ENCODE results near the gene IBA57.

The IBA57 gene

DNA sequence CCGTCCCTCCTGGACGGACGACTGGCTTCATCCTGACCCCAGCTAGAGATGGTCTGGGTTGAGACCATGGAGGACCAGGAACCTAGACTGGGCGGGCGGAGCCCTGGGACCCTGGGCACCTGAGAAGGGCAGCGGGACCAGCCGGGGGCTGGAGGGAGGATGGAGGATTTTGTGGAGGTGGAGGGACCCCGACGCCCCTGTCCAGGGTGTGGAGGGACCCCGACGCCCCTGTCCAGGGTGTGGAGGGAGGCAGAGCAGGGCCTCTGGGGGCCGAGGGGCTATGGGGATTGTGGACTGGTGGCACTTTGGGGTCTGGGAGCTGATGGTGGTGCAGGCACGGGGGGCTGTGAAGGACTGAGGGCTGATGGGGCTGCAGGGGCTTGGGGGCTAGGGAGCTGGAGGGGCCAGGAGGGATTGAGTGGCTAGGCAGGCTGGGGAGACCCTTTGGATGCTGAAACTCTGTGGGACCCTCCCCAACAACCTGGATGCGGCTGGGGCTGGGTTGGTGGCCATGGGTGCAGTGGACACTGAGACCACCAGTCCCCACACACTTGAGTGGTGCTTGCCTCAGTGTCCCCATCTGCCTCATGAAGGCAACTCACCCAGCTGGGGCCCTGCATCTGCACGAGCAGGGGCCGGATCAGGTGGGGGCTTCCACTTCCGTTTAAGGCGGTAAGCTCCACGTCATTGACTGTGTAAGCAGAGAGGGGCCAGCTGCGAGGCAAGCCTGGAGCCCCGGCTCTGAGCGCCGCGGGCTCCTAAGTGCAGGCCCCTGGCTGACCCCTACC is 8.5 kb upstream of the IBA57 start:
- no peak for DNase-seq (ENCODE audit: low read depth in 3 of 3)

DNA sequence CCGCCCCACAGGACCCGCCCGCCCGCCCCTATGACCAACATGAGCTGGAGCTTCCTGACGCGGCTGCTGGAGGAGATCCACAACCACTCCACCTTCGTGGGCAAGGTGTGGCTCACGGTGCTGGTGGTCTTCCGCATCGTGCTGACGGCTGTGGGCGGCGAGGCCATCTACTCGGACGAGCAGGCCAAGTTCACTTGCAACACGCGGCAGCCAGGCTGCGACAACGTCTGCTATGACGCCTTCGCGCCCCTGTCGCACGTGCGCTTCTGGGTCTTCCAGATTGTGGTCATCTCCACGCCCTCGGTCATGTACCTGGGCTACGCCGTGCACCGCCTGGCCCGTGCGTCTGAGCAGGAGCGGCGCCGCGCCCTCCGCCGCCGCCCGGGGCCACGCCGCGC is 7.9 kb upstream of the IBA57 start:
- no peak for DNase-seq (ENCODE audit: low read depth in 3 of 3)

DNA sequence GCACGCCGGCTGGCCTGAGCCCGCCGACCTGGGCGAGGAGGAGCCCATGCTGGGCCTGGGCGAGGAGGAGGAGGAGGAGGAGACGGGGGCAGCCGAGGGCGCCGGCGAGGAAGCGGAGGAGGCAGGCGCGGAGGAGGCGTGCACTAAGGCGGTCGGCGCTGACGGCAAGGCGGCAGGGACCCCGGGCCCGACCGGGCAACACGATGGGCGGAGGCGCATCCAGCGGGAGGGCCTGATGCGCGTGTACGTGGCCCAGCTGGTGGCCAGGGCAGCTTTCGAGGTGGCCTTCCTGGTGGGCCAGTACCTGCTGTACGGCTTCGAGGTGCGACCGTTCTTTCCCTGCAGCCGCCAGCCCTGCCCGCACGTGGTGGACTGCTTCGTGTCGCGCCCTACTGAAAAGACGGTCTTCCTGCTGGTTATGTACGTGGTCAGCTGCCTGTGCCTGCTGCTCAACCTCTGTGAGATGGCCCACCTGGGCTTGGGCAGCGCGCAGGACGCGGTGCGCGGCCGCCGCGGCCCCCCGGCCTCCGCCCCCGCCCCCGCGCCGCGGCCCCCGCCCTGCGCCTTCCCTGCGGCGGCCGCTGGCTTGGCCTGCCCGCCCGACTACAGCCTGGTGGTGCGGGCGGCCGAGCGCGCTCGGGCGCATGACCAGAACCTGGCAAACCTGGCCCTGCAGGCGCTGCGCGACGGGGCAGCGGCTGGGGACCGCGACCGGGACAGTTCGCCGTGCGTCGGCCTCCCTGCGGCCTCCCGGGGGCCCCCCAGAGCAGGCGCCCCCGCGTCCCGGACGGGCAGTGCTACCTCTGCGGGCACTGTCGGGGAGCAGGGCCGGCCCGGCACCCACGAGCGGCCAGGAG is 7.2 kb upstream of the IBA57 start:
- no peak for DNase-seq (ENCODE audit: low read depth in 3 of 3)

DNA sequence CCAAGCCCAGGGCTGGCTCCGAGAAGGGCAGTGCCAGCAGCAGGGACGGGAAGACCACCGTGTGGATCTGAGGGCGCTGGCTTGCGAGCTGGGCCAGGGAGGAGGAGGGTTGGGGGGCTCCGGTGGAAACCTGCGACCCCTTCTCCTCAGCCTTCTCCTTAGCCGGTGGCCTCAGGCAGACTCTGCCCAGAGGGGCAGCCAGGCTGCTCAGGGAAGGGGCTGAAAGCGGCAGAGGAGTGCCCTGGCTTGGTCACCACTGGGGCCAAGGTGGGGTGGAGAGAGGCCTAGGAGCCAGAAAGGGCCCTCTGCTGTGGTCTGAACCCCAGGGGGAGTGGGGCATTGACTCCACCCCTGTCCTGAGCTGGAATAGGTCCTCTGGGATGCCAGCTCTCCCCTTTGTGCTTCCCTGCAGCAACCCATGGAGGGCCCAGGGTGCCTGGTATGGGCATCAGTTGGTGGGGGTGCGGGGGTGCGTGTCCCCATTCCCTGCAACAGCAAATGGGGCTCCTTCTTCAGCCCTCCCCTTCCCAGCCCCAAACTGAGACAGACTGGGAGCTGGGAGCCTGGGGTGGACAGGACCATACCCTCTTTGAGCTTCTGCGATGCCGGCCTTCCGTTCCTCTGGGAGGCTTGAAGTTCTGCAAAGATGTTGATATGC is 6.5 kb upstream of the IBA57 start:
- DNase-seq (ENCODE audit: low read depth in 3 of 3): no peak

DNA sequence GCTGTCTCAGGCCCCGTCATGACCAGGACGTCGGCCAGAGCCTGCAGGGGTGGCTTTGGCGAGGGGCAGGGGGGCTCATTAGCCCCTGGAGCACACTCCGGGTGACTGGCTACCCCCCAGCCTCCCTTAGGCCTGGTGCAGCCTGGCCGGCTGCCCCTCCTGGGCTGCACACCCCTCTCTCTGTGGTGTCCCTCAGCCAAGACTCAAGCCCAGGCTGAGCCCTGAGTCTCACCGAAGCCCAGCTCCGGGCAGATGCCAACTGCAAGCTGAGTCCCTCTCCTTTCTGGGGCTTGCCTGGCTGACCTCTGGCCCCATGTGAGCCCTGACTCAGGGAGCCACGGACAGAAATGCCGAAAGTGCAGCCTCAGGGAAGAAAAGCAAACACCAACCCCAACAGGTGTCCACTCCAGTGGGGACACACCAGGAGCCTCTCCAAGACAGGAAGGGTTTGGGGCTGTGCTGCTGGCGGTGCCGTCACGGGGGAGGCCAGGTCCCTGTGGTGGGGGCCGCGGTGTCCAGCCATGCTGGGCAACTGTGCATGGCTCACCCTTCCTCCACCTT is 5.3 kb upstream of the IBA57 start:
- no peak for DNase-seq (ENCODE audit: low read depth in 3 of 3)

DNA sequence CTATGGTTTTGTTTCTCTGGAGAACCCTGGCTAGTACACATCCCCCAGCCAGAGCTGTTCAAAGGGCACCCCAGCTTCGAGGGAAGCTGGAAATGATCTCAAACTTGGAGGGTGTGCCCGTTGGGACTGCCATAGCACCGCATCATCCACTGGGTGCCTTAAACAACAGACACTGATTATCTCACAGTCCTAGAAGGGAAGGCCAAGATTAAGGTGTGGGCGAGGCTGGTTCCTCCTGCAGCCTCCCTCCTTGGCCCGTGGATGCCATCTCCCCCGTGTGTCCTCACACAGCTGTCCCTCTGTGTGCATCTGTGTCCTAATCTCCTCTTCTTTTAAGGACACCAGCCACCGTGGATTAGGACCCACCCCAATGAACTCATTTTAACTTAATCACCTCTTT is 4.2 kb upstream of the IBA57 start:
- no peak for DNase-seq (ENCODE audit: low read depth in 3 of 3)

DNA sequence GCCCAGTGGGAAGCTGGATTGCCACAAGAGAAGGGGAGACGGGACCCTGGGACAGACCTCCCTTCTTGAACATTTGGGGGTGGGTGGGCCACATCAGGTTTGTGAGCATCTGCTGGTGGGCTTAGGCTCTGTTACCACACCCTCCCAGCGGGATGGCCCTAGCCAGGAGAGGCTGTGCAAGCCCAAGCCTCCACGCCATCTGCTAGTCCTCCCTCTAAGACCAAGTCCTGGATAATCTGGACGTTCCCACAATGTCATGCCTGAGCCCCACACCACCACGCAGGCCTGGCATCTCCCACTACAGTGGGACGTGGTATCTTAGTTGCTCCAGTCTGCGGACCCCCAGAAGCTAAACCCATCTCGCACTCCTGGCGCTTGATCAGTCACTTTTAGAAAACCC is 3.7 kb upstream of the IBA57 start:
- no peak for DNase-seq (ENCODE audit: low read depth in 3 of 3)

DNA sequence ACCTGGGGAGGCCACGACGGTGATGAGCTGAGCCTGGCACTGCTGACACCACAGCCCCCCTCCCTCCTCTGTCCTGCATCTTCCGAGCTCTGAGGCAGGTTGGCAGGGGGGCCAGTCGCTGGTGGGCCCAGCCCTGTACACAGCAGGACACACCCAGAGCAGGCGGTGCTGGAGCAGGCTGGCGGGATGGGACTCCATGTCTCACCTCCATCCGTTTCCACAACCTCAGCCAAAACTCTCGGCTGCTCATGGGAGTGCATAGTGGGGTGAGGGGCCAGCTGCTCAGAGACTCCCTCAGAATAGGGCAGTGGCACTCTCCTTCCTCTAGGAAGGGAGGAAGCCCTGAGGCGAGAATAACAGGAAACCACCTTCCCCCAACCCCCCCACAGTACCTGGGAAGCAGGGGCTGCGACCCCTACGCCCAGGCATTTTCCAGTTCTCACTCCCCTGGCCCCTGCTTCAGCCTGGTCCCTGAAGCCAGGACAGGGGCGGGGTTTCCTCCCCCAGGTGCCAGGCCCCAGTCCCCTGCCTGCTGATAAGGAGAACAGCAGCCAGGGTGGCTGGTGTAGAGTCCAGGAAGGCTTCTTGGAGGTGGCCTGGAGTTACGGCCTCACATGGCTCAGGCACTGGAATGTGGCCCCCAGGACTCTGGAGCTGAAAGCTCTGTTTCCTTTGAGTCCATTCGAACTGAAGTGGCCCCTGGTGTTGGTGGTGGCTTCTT is 3.2 kb upstream of the IBA57 start:
- no peak for DNase-seq (ENCODE audit: low read depth in 3 of 3)

DNA sequence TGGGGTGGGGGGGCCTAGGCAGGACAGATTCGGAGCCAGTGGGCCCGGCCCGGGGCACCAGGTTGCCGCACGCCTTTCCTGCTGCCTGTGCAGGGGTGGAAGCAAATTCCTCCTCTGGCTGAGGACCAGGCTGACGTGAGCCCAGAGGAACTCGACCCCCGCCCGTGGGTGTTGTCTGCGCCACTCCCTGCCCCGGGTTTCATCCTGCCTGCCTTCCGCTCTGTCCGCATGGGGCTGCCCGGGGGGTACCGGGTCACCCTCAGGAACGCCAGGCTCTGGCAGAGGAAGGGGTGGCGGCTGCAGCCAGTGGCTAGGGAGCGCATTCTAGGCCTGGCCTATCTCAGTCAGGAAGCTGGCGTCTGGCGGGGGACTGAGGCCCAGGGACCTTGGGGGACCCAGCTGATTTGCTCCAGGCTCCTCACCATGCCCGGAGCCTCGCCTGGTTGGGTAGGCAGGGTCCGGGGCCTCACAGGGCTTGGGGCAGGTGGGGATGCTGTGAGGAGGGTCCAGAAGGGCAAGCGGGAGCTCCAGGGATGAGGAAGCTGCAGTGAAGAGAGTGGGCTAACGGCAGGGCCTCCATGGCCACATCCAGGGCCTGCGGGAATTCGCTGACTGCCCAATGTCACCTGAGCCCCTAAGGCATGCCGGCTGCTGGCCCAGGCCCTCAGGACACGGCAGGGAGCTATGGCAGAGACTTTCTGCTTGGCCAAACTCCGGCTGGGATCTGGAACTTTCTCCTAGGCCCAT is 2.4 kb upstream of the IBA57 start:
- DNase-seq (ENCODE audit: low read depth in 3 of 3): no peak

DNA sequence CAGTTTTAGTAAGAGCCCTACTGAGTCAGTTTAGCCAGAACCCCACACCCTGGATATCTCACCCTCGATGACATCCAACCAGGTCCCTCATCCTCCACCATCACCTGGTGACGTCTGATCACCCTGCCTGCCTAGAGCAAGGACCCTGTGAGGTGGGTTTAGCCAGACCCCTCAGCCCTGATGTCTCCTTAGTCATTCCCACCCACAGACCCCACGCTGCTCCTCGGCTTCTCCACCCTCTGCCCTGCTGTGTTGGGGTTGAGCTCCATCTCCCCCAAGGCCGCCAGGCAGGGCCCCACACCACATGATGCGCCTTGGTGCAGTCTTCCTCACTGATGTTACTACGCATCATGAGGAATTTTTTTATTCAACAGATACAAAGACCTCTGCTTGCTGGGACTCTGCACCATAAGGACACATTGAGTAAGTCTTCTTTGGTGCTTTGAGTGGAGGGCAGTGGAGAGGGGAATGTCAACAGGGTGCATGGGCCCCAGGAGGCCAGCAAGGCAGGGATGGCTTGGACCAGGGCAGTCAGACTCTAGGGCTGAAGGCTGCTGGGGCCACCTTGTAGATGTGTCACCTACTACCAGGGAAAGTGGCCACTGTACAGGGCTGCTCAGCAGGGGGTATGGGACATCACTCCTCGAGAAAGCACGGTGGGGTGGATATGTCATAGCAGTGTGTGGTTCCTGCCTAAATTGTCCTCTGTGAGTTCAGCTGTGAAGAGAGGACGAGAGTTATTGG is 1.7 kb upstream of the IBA57 start:
- DNase-seq (ENCODE audit: low read depth in 3 of 3): no peak

DNA sequence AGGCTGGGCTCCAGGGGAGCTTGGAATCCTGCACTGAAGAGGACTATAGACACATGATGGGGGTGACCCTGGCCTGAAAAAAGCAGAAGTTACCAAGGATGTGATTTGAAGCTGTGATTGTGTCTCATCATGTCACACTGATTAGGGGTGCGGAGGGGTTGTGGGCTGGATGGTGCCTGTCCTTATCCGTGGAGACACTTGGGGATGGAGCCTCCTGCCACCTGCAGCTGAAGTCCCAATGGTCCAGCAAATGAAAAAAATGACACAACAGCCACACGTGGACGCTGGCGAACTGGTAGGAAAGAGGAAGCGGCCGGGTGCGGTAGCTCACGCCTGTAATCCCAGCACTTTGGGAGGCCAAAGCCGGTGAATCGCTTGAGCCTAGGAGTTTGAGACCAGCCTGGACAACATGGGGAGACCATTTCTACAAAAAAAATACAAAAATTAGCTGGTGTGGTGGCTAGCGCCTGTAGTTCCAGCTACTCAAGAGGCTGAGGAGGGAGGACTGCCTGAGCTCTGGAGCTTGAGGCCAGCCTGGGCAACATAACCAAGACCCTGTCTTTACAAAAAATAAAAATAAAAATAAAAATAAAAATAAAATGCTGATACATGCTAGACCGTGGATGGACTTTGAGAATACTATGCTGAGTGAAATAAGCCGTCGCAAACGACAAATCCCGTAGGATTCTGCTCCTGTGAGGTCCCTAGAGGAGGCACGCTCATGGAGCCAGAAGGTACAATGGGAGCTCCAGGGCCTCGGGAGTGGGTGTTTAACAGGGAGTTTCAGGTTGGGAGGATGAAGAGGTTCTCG is 838 bp upstream of the IBA57 start:
- DNase-seq (ENCODE audit: low read depth in 3 of 3): no peak

DNA sequence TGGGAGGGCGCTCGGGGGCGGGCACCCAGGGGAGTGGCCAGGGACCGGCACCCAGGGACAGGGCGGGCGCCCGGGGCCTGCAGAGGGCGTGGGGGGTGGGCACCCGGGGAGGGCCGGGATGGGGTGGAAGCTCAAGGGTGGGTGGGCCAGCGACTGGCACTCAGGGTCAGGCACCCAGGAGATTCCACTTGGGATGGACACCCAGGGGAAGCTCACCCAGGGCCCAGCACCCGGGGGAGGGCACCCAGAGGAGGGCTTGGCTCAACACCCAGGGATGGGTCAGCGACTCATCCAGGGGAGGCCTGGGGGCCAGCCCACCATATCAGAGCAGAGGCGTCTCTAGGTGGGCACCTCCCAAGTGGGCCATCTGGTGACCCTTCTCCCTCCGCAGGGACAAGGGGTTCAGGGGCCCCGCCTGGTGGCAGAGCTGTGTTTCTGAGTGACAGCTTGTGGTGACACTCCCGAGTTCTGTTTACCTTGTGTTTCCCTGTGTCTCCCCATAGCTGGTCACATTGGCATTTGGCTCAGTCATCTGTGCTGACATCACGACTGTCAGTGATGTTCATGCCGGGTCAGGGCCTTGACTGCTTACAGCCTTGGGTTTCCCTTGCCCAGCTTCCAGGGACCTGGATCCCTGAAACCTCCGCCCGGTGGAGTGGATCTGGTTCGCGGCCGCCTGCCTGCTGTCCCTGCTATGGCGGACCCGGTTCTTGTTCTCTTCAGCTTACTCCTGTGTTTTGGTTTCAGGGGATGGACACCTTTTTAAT is 749 bp downstream of the IBA57 start:
- peak in 2 of 3 experiments; percentile 31 to 32 for DNase-seq (ENCODE audit: low read depth in 3 of 3)

DNA sequence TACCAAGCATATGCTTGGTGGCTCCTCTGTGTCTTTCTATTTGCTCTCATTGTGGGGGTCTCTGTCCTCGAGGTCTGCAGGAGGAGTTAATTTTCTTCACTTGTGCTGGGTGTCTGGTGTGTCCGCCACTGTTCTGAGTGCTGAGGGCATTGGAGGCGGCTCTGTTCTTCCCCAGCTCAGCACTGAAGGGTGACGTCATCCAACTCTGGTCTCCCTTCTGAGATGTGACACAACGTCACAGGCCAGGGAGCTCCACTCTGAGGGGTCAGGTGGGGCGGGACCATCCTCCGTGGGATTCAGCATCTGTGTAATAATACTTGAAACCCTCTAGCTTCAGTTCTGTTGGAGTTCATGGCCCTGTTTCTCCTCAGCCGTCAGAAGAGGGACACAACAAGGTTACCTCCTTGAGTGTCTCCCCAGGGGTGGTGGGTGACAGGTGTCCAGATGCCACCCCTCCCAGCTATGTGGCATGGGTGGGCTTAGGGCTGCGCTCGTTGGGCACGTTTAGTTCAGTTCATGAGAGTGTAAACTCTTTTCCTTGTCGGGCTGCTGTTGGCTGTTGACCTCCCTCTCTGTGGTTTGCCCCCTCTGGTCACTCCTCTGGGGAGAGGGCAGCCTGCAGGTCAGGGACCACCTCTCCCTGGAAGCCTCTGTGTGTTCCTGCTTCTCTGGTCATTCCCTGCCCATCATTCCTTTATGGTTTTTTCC is 3.1 kb downstream of the IBA57 start:
- DNase-seq (ENCODE audit: low read depth in 3 of 3): no peak

DNA sequence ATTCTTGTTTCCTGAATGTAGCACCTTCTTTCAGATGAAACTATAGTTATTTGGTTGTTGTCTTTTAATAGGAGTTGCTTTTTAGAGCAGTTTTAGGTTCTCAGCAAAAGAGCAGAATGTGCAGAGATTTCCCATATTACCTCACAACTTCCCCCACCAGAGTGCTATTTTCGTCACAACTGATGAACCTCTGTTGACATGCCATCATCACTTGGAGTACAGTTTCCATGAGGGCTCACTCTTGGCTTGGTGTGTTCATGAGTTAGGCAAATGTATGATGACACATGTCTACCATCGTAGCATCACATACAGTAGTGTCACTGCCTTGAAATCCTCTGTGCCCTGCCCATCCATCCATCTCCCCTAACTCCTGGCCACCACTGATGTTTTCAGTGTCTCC is 3.7 kb downstream of the IBA57 start:
- no peak for DNase-seq (ENCODE audit: low read depth in 3 of 3)

DNA sequence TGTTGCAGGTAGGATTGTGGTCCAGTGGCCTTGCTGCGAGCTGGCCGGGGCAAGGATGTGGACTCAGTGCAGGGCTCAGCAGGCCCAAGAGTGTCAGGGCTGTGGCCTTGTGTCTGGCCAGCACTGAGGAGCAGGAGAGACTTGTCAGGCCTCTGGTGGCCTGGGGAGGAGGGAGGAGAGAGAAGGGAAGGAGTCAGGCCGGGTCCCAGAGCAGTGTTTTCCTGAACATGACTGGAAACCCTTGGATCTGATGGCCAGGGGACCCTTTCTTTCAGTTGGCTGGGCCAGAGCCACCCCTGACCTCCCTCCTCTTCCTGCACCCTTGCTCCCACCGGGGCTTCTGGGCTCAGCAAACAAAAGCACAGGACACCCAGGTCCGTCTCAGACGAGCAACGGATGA is 5.1 kb downstream of the IBA57 start:
- no peak for DNase-seq (ENCODE audit: low read depth in 3 of 3)

DNA sequence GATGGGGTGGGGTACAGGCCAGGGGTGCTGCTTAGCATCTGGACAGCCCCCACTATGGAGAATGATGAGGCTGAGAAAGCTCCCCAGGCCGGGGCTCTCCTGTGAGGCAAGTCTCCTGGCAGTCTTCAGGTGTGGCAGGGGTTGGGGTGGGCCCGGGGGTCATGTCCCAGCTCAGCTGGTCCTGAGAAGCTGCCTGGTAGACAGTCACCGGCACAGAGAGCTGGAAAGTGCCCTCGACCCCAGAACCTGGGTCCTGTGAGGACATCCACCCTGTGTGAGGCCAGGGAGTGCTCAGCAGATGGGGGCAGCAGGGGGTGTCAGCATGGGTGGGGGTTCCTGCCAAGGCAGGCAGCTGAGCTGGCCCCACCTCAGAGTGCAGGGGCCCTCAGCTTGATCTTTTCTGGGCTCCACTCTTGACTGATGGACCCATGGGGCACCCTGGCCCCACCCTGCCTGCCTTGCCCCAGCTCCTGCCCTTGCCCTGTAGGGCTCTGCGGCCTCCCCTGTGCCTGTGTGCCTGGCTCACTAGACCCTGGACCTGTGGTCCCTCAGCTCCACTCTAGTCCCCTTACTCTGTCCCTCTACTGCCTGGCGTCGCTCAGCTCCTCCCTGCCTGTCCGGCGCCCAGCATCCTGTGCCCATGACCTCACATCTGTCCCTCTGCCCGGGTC is 5.8 kb downstream of the IBA57 start:
- DNase-seq (ENCODE audit: low read depth in 3 of 3): no peak

Data from stimulated activated CD4-positive, alpha-beta T cell treated with anti-CD3 and anti-CD28 coated beads, TNF-alpha, amount 100 ng/mL, for 24 hours (primary cell).